Measurements from ENCODE around the gene PIEZO2. TPM values are rescaled to one million over a fixed set of nuclear protein-coding genes. Genes with fewer than 3 reads are reported as not detected.

Gene PIEZO2
- 1.3 and 3.3 TPM in 2 replicates for total RNA-seq

DNA sequence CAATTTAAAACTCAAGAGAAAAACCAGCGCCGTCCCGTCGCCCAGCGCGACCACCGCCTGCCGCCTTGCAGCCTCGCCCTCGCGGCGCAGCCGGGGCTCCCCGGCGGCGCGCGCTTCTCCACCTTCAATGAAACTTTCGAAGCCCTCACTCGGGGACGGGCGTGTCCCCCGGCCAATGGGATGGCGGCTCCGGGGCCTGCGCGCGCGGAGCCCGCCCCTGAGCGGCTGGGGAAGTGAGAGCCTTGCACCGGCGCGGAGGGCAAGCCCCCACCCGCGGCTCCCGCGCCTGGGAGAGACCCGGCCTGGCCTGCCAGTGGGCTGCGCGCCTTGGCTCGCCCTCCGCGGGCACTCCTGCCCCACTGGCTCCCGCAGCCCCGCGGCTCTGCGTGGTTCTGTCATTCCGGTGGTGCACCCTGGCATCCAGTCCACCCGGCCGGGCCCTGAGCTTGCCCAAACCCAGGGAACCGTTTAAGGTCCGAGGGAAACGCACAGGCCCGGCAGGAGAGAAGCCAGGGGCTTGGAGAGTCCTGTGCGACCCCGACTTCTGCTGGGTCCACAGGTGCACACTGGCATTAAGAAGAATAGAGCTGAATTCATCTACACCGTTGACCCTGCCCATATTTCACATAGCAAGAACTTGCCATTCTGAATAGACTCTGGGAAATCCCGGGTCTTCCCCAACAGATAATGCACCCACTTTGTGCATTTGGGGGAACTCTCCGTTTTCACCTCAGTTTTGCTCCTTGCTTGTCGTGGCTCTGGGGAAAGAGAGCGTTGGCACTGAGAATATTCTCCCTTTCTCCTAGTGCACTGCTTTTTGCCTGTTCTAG, at the start of gene PIEZO2:
PIEZO2 (minus strand) TSS at position 129 of the 830 bp plus-strand sequence. CDS start 981 bp downstream, outside the sequence.

All from bronchial smooth muscle cell (primary cell).